H1 (cell line): ENCODE measurements around the gene HTR3A.

Source experiments
- BACH1 ChIP-seq: IDR thresholded peaks from 2 replicates; pipeline ENCODE4 v1.6.1; 2012; ENCODE audit warnings: low read length, improper control_type of control experiment
- BRCA1 ChIP-seq: IDR thresholded peaks from 2 replicates; pipeline ENCODE4 v1.6.1; 2012; ENCODE audit warnings: low read depth, low read length, improper control_type of control experiment
- CBX5 ChIP-seq: fragments of 300-800, 300-1000 bp; sonication (generic); IDR thresholded peaks from 2 replicates; pipeline ENCODE4 v1.7.1; 2016; ENCODE audit warnings: antibody characterized with exemption, low read length, low read depth
- CREB1 ChIP-seq: IDR thresholded peaks from 2 replicates; pipeline ENCODE4 v1.6.1; 2012; ENCODE audit warnings: inconsistent platforms
- EGR1 ChIP-seq: IDR thresholded peaks from 2 replicates; pipeline ENCODE4 v1.6.1; 2011; ENCODE audit warnings: low read depth, low read length, borderline replicate concordance
- FOSL1 ChIP-seq: IDR thresholded peaks from 2 replicates; pipeline ENCODE4 v1.6.1; 2011; ENCODE audit warnings: mild to moderate bottlenecking, low read depth, low read length, moderate library complexity; ENCODE audit not compliant: insufficient read depth
- GABPA ChIP-seq: IDR thresholded peaks from 2 replicates; pipeline ENCODE4 v1.6.1; 2011; ENCODE audit warnings: mild to moderate bottlenecking, low read length, moderate library complexity, borderline replicate concordance; ENCODE audit not compliant: insufficient read depth
- POLR2A ChIP-seq, 2 experiments: IDR thresholded peaks; 1 replicate in 1 of 2; 2 replicates in 1 of 2; pipeline ENCODE4 v1.6.1; 2011; ENCODE audit warnings: low read depth in 2 of 2, low read length in 2 of 2, mild to moderate bottlenecking in 2 of 2; ENCODE audit errors: control extremely low read depth in 1 of 2
- TBP ChIP-seq: IDR thresholded peaks from 2 replicates; pipeline ENCODE4 v1.6.1; 2011; ENCODE audit warnings: low read depth, low read length, improper control_type of control experiment
- TCF12 ChIP-seq: IDR thresholded peaks from 2 replicates; pipeline ENCODE4 v1.6.1; 2011; ENCODE audit warnings: low read depth, mild to moderate bottlenecking, low read length
- ZNF274 ChIP-seq: IDR thresholded peaks from 2 replicates; pipeline ENCODE4 v1.7.0; 2012; ENCODE audit warnings: low read length, borderline replicate concordance; ENCODE audit errors: extremely low read depth
- TF ChIP-seq, protein P1 (sequence below), 3 experiments: IDR thresholded peaks; 1 replicate in 2 of 3; 2 replicates in 1 of 3; pipeline versions ENCODE4 v1.5.1 to v1.6.1; 2011; ENCODE audit warnings: low read length in 3 of 3, mild to moderate bottlenecking in 3 of 3, inconsistent platforms in 2 of 3, low read depth in 1 of 3, moderate library complexity in 1 of 3; ENCODE audit not compliant: insufficient read depth in 1 of 3; ENCODE audit errors: control extremely low read depth in 1 of 3
- TF ChIP-seq, protein P2 (sequence below): IDR thresholded peaks from 2 replicates; pipeline ENCODE4 v1.6.1; 2012; ENCODE audit warnings: inconsistent platforms

GRCh38 chr11:113934761-113935160 is 40.1 kb upstream of the HTR3A start:
- TF ChIP-seq, protein P1, sequence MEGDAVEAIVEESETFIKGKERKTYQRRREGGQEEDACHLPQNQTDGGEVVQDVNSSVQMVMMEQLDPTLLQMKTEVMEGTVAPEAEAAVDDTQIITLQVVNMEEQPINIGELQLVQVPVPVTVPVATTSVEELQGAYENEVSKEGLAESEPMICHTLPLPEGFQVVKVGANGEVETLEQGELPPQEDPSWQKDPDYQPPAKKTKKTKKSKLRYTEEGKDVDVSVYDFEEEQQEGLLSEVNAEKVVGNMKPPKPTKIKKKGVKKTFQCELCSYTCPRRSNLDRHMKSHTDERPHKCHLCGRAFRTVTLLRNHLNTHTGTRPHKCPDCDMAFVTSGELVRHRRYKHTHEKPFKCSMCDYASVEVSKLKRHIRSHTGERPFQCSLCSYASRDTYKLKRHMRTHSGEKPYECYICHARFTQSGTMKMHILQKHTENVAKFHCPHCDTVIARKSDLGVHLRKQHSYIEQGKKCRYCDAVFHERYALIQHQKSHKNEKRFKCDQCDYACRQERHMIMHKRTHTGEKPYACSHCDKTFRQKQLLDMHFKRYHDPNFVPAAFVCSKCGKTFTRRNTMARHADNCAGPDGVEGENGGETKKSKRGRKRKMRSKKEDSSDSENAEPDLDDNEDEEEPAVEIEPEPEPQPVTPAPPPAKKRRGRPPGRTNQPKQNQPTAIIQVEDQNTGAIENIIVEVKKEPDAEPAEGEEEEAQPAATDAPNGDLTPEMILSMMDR (IDR thresholded peaks at IDR 0.05; ENCODE audit: control extremely low read depth in 1 of 3, insufficient read depth in 1 of 3, low read depth in 1 of 3, low read length in 3 of 3): no peak
- TF ChIP-seq EGR1 (no peak), POLR2A (IDR thresholded peaks at IDR 0.05; ENCODE audit: control extremely low read depth in 1 of 2, low read depth in 2 of 2, low read length in 2 of 2) (no peak), BRCA1 (no peak), GABPA (no peak), CBX5 (no peak), CREB1 (no peak), TCF12 (no peak), BACH1 (no peak), TBP (no peak), ZNF274 (no peak), FOSL1 (no peak)
- TF ChIP-seq, protein P2, sequence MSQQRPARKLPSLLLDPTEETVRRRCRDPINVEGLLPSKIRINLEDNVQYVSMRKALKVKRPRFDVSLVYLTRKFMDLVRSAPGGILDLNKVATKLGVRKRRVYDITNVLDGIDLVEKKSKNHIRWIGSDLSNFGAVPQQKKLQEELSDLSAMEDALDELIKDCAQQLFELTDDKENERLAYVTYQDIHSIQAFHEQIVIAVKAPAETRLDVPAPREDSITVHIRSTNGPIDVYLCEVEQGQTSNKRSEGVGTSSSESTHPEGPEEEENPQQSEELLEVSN: no peak
